GM23338 (cell line): ENCODE data around the gene LASP1NB.
A peak's percentile ranks its signal among the peaks of the same experiment; 100 is the strongest.

Experiments used
- ATAC-seq: fragments of 200-7000 bp; cut with Tn5 transposase; 3 replicates; pipeline ENCODE4 v1.9.1; 2020
- DNase-seq: peaks from one replicate; pipeline ENCODE4 v3.0.0-alpha.2; 2015; ENCODE audit warnings: low spot score
- H2AFZ ChIP-seq: fragments of 200-600 bp; sonication (generic); 2 replicates; pipeline ENCODE4 v1.8.0; 2016; ENCODE audit warnings: antibody characterized with exemption, mild to moderate bottlenecking, moderate library complexity
- H3F3A ChIP-seq: fragments of 200-600 bp; sonication (generic); replicated peaks from 2 replicates; pipeline ENCODE4 v1.8.0; 2017; ENCODE audit warnings: antibody characterized with exemption, mixed run types, low read depth
- H3K27ac ChIP-seq: fragments of 200-600 bp; sonication (generic); 2 replicates; pipeline ENCODE4 v1.6.1; 2016; ENCODE audit warnings: low read depth
- H3K27me3 ChIP-seq: fragments of 200-600 bp; sonication (generic); 2 replicates; pipeline ENCODE4 v1.8.0; 2016; ENCODE audit warnings: mild to moderate bottlenecking, mixed run types, moderate library complexity; ENCODE audit not compliant: insufficient read depth
- H3K36me3 ChIP-seq: fragments of 200-600 bp; sonication (generic); 2 replicates; pipeline ENCODE4 v1.8.0; 2016; ENCODE audit warnings: mild to moderate bottlenecking; ENCODE audit not compliant: insufficient read depth
- H3K4me1 ChIP-seq: fragments of 200-600 bp; sonication (generic); 2 replicates; pipeline ENCODE4 v1.8.0; 2016; ENCODE audit warnings: mild to moderate bottlenecking, moderate library complexity; ENCODE audit not compliant: insufficient read depth
- H3K4me2 ChIP-seq: fragments of 200-600 bp; sonication (generic); 2 replicates; pipeline ENCODE4 v1.7.1; 2017; ENCODE audit warnings: mixed run types
- H3K4me3 ChIP-seq: fragments of 200-600 bp; sonication (generic); 2 replicates; pipeline ENCODE4 v1.6.1; 2016; ENCODE audit warnings: mixed run types
- H3K79me2 ChIP-seq: fragments of 200-600 bp; sonication (generic); replicated peaks from 2 replicates; pipeline ENCODE4 v1.8.0; 2017; ENCODE audit warnings: mild to moderate bottlenecking; ENCODE audit not compliant: insufficient read depth
- H3K9me2 ChIP-seq: fragments of 200-600 bp; sonication (generic); 2 replicates; pipeline ENCODE4 v1.8.0; 2017; ENCODE audit not compliant: insufficient read depth
- H4K20me1 ChIP-seq: fragments of 200-600 bp; sonication (generic); replicated peaks from 2 replicates; pipeline ENCODE4 v1.8.0; 2017; ENCODE audit warnings: mild to moderate bottlenecking; ENCODE audit not compliant: insufficient read depth
- H3K27ac Mint-ChIP-seq: 2 replicates; pipeline ENCODE4 v1.8.0; 2020; ENCODE audit warnings: inconsistent platforms, mild to moderate bottlenecking, moderate library complexity, mixed read lengths
- H3K27me3 Mint-ChIP-seq: 3 replicates; pipeline ENCODE4 v1.8.0; 2022; ENCODE audit warnings: low read depth, mild to moderate bottlenecking, moderate library complexity, mixed read lengths, inconsistent platforms; ENCODE audit not compliant: insufficient read depth, poor library complexity
- H3K36me3 Mint-ChIP-seq: 3 replicates; pipeline ENCODE4 v1.8.0; 2021; ENCODE audit warnings: low read depth, mild to moderate bottlenecking, inconsistent platforms, moderate library complexity, mixed read lengths
- H3K4me1 Mint-ChIP-seq: 3 replicates; pipeline ENCODE4 v1.8.0; 2020; ENCODE audit warnings: mild to moderate bottlenecking, inconsistent platforms, mixed read lengths
- H3K4me3 Mint-ChIP-seq: 3 replicates; pipeline ENCODE4 v1.8.0; 2021; ENCODE audit warnings: moderate library complexity, mild to moderate bottlenecking, inconsistent platforms, mixed read lengths
- H3K9me3 Mint-ChIP-seq: 3 replicates; pipeline ENCODE4 v1.8.0; 2020; ENCODE audit warnings: moderate library complexity, mild to moderate bottlenecking, inconsistent platforms, mixed read lengths
- CTCF ChIP-seq, 2 experiments: fragments of 200-600 bp in 1 of 2; sonication (generic) in 1 of 2; conservative IDR thresholded peaks; 2 replicates each; pipeline versions ENCODE4 v1.5.1 to v1.6.1; 2016 to 2017; ENCODE audit warnings: antibody characterized with exemption in 2 of 2, low read depth in 2 of 2, mild to moderate bottlenecking in 2 of 2, moderate library complexity in 1 of 2
- EZH2 ChIP-seq: fragments of 200-600 bp; sonication (generic); IDR thresholded peaks from one replicate; pipeline ENCODE4 v1.8.0; 2017; ENCODE audit warnings: antibody characterized with exemption, mild to moderate bottlenecking, low read depth; ENCODE audit not compliant: unreplicated experiment
- EZH2phosphoT487 ChIP-seq: fragments of 200-600 bp; sonication (generic); IDR thresholded peaks from one replicate; pipeline ENCODE4 v1.8.1; 2018; ENCODE audit warnings: antibody characterized with exemption; ENCODE audit not compliant: unreplicated experiment
- NANOG ChIP-seq: IDR thresholded peaks from 2 replicates; pipeline ENCODE4 v1.6.1; 2016; ENCODE audit warnings: antibody characterized with exemption, borderline replicate concordance
- REST ChIP-seq: IDR thresholded peaks from one replicate; pipeline ENCODE4 v1.6.1; 2018; ENCODE audit warnings: antibody characterized with exemption; ENCODE audit not compliant: unreplicated experiment
- ZNF114 ChIP-seq: fragments of 250-450 bp; sonication (Bioruptor Pico); IDR thresholded peaks from 2 replicates; pipeline ENCODE4 v1.5.0; 2020; ENCODE audit warnings: mild to moderate bottlenecking, moderate library complexity

LASP1NB gene

GRCh38 chr17:38917259-38917658, 8.2 kb upstream of the LASP1NB start:
- H3K4me3 ChIP-seq = no peak overlapping the region
- TF ChIP-seq CTCF (conservative IDR thresholded peaks at IDR 0.05; ENCODE audit: low read depth in 2 of 2) (peak; percentile 48 to 50), EZH2 (no peak)
- Mint-ChIP-seq H3K27me3 (peaks cover 13% of the 10 kb centered on the region), H3K4me1 (peaks cover 14% of the 10 kb centered on the region), H3K4me3 (no peak overlapping the region), H3K9me3 (no peaks in the 10 kb centered on the region), H3K27ac (peak overlapping the region; percentile 56), H3K36me3 (peaks cover 47% of the 10 kb centered on the region)
- H3K36me3 ChIP-seq = no peaks in the 10 kb centered on the region; the same call in 1 of the 2 replicates
- no peaks in the 10 kb centered on the region for H3K27me3 ChIP-seq
- H3K4me2 ChIP-seq = no peak overlapping the region
- H3K27ac ChIP-seq = peak overlapping the region; percentile 86; the same call in 1 of the 2 replicates
- peaks cover 8% of the 10 kb centered on the region for H4K20me1 ChIP-seq
- H3K9me2 ChIP-seq = no peaks in the 10 kb centered on the region
- 0 out of 2 replicates have a peak, but pooled peaks cover 15% of the 10 kb centered on the region for H3F3A ChIP-seq
- ATAC-seq (no peak), DNase-seq (no peak)
- H3K4me1 ChIP-seq = peaks cover 3% of the 10 kb centered on the region
- H3K79me2 ChIP-seq = no peaks in the 10 kb centered on the region
- H2AFZ ChIP-seq = no peak overlapping the region

- H3K9me3 Mint-ChIP-seq = no peaks in the 10 kb centered on the region
- H3K79me2 ChIP-seq = no peaks in the 10 kb centered on the region
- H3K4me3 ChIP-seq = no peak overlapping the region
- no peak overlapping the region for H2AFZ ChIP-seq
- no peak overlapping the region for H3K4me3 Mint-ChIP-seq
- no peaks in the 10 kb centered on the region; the same call in 1 of the 2 replicates for H3K36me3 ChIP-seq
- no peaks in the 10 kb centered on the region for H3K9me2 ChIP-seq
- H3K36me3 Mint-ChIP-seq = peaks cover 47% of the 10 kb centered on the region
- DNase-seq (peak; percentile 79), ATAC-seq (peak; percentile 44)
- H4K20me1 ChIP-seq = peaks cover 8% of the 10 kb centered on the region
- peak overlapping the region; percentile 59; the same call in 1 of the 2 replicates for H3K27ac ChIP-seq
- H3K4me1 ChIP-seq = peaks cover 12% of the 10 kb centered on the region
- H3K4me1 Mint-ChIP-seq = peaks cover 22% of the 10 kb centered on the region
- no peaks in the 10 kb centered on the region for H3K27me3 ChIP-seq
- TF ChIP-seq EZH2phosphoT487 (no peak), REST (no peak), CTCF (conservative IDR thresholded peaks at IDR 0.05; ENCODE audit: low read depth in 2 of 2) (peak; percentile 36 to 83), ZNF114 (no peak), NANOG (no peak)
- H3K4me2 ChIP-seq = no peak overlapping the region
- H3K27ac Mint-ChIP-seq = peak overlapping the region; percentile 52; the same call in 1 of the 2 replicates
- 0 out of 2 replicates have a peak, but pooled peaks cover 15% of the 10 kb centered on the region for H3F3A ChIP-seq
- H3K27me3 Mint-ChIP-seq = peaks cover 13% of the 10 kb centered on the region
Measured at GRCh38 chr17:38918129-38918913, 7.1 kb upstream of the LASP1NB start.
